Chondrocyte (in vitro differentiated cells): ENCODE results near the gene MMP25. TPM values are rescaled to one million over a fixed set of nuclear protein-coding genes. Genes with fewer than 3 reads are reported as not detected.

Experiments used
- DNase-seq: peaks from one replicate; pipeline ENCODE4 v3.0.0; 2021; ENCODE audit warnings: mixed read lengths, low spot score
- H3K27ac Mint-ChIP-seq: one replicate; pipeline ENCODE4 v1.8.0; 2021; ENCODE audit warnings: mild to moderate bottlenecking, moderate library complexity, mixed read lengths; ENCODE audit not compliant: unreplicated experiment
- H3K27me3 Mint-ChIP-seq: 2 replicates; pipeline ENCODE4 v1.8.0; 2021; ENCODE audit warnings: low read depth, mixed read lengths
- H3K36me3 Mint-ChIP-seq: 2 replicates; pipeline ENCODE4 v1.8.0; 2021; ENCODE audit warnings: low read depth, mixed read lengths
- H3K4me1 Mint-ChIP-seq: 2 replicates; pipeline ENCODE4 v1.8.0; 2021; ENCODE audit warnings: low read depth, mild to moderate bottlenecking, mixed read lengths
- H3K4me3 Mint-ChIP-seq: one replicate; pipeline ENCODE4 v1.8.0; 2021; ENCODE audit warnings: mild to moderate bottlenecking, moderate library complexity, mixed read lengths; ENCODE audit not compliant: unreplicated experiment
- H3K9me3 Mint-ChIP-seq: 2 replicates; pipeline ENCODE4 v1.8.0; 2021; ENCODE audit warnings: low read depth, mixed read lengths
- total RNA-seq: library from RNA; stranded (reverse); gene quantifications from 3 replicates; pipeline ENCODE4 v1.2.1, GENCODE V29; 2021
- TF ChIP-seq, protein P1 (sequence below): fragments of 200-600 bp; sonication (generic); IDR thresholded peaks from 2 replicates; pipeline ENCODE4 v1.5.0; 2021; ENCODE audit warnings: antibody characterized with exemption, mild to moderate bottlenecking, moderate library complexity

MMP25 gene
- total RNA-seq, 1 donor from 2014 or later: not detected

DNA sequence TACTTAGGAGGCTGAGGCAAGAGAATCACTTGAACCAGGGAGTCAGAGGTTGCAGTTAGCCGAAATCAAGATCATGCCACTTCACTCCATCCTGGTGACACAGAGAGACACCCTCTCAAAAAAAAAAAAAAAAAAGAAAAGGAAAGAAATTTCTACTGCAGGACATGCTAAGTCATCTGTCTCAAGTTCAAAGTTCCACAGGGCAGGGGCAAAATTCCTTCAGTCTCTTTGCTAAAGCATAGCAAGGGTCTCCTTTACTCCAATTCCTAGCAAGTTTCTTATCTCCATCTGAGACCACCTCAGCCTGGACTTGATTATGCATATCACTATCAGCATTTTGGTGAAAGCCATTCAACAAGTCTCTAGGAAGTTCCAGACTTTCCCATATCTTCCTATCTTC lies 38.1 kb downstream of the MMP25 start:
- peaks cover 16% of the 10 kb centered on the region for H3K27me3 Mint-ChIP-seq

DNA sequence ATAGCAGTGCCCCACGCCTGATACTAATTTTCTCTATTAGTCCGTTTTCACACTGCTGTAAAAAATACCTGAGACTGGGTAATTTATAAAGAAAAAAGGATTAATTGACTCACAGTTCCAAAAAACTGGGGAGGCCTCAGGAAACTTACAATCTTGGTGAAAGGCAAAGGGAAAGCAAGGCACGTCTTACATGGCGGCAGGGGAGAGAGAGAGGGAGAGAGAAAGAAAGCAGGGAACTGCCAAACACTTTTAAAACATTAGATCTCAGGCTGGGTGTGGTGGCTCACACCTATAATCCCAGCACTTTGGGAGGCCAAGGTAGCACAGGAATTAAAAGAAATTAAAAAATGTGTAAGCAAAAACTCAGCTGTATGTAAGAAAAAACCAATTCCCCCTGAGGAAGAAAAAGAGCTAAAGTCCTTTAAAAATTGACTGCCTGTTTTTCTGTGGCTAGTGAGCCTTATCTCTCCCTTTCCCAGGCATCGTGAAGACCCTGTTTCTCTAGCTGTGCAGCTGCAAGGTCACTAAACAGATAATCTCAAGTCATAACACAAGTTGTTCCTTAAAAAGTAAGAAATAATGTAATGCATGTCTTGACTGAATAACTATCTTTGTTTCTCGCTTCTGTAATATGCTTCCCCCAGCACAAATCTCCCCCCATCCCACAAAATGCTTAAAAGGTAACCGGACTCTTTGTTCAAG lies 38.8 kb downstream of the MMP25 start:
- Mint-ChIP-seq H3K27me3 (peaks cover 10% of the 10 kb centered on the region), H3K36me3 (no peaks in the 10 kb centered on the region), H3K4me3 (no peak overlapping the region), H3K9me3 (no peaks in the 10 kb centered on the region), H3K4me1 (peaks cover 9% of the 10 kb centered on the region), H3K27ac (no peak overlapping the region)
- TF ChIP-seq, protein P1, sequence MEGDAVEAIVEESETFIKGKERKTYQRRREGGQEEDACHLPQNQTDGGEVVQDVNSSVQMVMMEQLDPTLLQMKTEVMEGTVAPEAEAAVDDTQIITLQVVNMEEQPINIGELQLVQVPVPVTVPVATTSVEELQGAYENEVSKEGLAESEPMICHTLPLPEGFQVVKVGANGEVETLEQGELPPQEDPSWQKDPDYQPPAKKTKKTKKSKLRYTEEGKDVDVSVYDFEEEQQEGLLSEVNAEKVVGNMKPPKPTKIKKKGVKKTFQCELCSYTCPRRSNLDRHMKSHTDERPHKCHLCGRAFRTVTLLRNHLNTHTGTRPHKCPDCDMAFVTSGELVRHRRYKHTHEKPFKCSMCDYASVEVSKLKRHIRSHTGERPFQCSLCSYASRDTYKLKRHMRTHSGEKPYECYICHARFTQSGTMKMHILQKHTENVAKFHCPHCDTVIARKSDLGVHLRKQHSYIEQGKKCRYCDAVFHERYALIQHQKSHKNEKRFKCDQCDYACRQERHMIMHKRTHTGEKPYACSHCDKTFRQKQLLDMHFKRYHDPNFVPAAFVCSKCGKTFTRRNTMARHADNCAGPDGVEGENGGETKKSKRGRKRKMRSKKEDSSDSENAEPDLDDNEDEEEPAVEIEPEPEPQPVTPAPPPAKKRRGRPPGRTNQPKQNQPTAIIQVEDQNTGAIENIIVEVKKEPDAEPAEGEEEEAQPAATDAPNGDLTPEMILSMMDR: no peak
- DNase-seq: no peak

More for the DNA sequence above, 38.1 kb downstream of the MMP25 start:
- Mint-ChIP-seq H3K36me3 (no peaks in the 10 kb centered on the region), H3K4me1 (peaks cover 9% of the 10 kb centered on the region), H3K4me3 (no peak overlapping the region), H3K27ac (no peak overlapping the region), H3K9me3 (no peaks in the 10 kb centered on the region)
- DNase-seq: no peak
- TF ChIP-seq, protein P1: no peak

DNA sequence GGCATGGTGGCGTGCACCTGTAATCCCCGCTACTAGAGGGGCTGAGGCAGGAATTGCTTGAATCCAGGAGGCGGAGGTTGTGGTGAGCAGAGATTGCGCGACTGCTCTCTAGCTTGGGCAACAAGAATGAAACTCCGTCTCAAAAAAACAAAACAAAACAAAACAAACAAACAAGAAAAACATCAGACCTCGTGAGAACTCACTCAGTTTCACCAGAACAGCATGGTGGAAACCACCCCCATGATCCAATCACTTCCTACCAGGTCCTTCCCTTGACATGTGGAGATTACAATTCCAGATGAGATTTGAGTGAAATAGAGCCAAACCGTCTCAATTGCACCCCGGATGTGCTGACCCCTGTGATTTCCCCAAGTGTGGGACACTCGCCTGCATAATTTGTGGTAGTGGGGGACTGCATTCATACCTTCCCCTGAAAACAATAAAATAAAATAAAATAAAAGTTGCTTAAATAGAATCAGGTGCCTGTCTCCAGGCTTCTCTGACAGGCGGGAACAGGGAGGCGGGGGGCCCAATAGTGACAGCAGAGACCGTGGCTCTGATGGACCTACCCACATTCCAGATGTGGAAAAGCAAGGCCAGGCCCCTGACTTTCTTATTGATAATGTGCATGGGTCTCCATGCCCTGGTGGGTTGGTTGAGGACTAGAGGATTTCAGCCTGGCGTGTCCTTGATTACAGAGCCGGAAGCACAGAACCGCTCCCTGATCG lies 39.7 kb downstream of the MMP25 start:
- H3K4me1 Mint-ChIP-seq: peaks cover 9% of the 10 kb centered on the region
- TF ChIP-seq, protein P1: no peak
- no peak overlapping the region for H3K4me3 Mint-ChIP-seq
- H3K27me3 Mint-ChIP-seq: peaks cover 7% of the 10 kb centered on the region
- no peaks in the 10 kb centered on the region for H3K36me3 Mint-ChIP-seq
- no peak for DNase-seq
- H3K9me3 Mint-ChIP-seq: no peaks in the 10 kb centered on the region
- H3K27ac Mint-ChIP-seq: no peak overlapping the region

DNA sequence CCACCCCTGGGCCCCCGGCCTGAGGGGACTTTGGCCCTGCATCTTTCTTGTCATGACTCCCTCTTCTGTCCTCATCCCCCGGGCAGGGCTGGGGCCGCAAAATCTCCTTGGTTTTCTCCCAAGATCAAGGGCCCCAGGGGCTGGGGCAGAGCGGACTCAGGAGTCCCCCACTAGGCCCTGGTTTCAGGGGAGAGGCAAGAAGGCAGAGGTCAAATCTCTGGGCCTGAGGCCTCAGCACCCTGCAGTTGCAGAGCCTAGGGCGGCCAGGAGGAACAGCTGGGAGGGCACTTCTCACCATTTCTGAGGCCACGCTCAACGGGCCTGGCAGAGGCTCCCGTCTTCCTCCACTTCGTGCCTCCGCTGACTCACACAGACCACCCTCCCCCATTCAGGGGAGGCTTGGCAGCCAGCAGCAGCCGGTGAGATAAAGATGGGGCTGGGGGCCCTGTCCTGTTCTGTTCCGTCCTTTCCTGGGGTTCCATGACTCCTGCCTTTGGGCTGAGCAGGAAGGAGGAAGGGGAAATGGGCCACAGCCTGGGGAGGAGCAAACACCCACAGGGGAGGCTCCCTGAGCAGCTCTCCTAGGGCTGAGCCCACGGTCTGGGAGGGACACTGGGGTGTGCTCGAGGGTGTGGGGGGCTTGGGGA lies 40.4 kb downstream of the MMP25 start:
- TF ChIP-seq, protein P1: no peak
- Mint-ChIP-seq H3K27ac (no peak overlapping the region), H3K9me3 (no peaks in the 10 kb centered on the region), H3K27me3 (peaks cover 6% of the 10 kb centered on the region), H3K4me1 (peaks cover 9% of the 10 kb centered on the region), H3K36me3 (no peaks in the 10 kb centered on the region), H3K4me3 (no peak overlapping the region)
- no peak for DNase-seq
